NAMALWA (cell line): ENCODE measurements around the gene QSER1.
"Not testable (repeated sequence)": the region's sequence is repeated elsewhere in the genome, so short reads cannot be mapped to it uniquely, and the experiment has no call there.

ENCODE experiments used
- DNase-seq: peaks from one replicate; pipeline ENCODE4 v3.0.0-alpha.2; 2015; ENCODE audit warnings: low spot score

The QSER1 gene

DNA sequence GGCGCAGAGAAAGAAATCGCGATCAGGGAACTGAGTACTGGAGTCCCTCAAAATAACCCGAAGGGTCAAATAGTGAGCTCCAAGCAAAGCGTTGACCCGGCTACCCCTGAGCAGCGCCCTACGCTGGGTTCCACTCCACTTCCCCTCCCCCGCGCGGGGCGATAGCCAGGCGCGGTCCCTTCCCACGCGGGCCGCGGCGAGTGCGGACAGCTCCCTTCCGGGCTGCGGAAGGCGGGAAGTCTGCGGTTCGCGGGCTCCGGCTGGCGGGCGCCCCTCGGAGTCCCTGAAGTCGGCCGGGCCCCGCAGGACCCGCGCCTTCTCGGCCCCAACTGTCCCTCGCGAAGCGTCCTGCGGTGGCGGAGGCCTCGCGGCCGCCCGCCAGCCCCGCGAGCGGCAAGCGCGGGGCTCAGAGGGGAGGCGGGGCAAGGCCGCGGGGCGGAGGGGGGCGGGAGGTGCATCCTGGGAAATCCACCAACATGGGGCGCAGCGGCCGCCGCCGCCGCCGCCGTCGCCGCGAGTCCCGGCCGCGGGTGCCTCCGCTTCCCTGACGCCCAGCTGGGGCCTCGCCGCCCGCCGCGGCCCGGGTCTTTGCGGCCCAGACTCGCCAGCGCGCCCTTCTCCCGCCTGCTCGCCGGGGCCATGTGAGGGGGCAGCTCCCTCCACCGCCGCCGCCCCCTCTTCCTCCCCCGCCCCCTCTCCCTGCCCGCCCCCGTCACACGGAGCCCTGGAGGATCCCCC, at the start of gene QSER1:
Gene QSER1, plus strand, starts transcription at position 457 of the 738 bp plus-strand sequence. CDS start 315 bp downstream, outside the sequence.
- DNase-seq, result peak; percentile 71

DNA sequence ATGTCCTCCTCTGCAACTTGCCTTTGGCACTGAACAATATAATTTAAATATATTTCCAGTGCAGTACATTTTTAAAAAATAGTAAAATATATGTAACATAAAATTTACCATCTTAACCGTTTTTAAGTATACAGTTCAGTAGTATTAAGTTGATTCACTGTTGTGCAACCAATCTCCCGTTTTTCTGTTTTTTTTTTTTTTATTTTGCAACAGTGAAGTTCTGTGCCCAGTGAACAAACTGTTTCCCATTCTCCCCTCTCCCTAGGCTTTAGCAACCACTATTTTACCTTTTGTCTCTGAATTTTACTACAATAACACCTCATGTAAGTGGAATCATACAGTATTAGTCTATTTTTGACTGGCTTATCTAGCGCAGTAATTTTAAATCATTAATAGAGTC, 49.1 kb upstream of the QSER1 start:
- no peak for DNase-seq

DNA sequence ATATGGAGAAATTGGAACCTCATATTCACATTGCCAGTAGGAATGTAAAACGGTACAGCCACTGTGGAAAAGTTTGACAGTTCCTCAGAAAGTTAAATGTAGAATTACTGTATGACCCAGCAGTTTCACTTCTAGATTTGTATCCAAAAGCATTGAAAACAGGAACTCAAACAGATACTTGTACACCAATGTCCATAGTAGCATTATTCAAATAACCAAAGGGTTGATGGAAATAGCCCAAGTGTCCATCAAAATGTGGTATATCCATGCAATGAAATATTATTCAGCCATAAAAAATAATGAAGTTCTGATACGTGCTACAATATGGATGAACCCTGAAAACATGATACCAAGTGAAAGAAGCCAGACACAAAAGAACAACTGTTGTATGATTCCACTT, 45.1 kb upstream of the QSER1 start:
- no peak for DNase-seq

DNA sequence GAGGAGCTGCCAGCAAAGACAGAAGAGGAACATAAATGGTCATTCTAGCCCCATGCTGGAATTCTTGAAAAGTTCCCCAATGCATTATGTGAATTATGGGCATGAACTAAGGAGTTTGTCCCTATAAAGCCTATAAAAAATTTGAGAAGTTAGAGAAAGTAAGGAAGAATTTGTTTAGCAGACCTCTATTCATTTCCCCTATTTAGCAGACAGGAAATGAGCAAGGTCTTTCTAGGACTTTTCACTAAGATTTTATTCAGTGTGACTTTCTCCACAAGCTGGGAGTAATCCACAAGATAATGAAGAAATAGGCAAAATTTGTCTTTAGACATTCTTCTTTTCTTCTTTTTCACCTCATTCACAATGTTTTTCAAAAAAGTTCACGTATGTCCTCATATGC, 42.9 kb upstream of the QSER1 start:
- DNase-seq, result no peak

DNA sequence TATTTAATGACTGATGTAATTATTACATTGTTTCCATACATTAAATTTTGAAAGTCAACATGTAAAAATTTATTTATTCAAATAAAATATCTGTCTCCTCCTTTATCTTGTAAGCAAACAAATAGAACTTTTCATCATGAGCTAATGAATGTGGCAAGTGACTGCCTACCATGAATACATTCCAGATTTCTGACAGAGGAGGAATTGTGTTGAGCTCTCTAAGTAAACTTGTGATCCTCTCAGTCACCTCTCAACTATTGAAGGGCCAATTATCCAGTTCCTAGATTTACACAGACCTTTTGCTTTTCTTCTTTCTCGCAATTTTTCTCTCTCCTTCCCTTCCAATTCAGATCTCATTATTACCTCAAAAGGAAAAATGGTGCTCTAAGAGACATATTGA, 41.4 kb upstream of the QSER1 start:
- no peak for DNase-seq

DNA sequence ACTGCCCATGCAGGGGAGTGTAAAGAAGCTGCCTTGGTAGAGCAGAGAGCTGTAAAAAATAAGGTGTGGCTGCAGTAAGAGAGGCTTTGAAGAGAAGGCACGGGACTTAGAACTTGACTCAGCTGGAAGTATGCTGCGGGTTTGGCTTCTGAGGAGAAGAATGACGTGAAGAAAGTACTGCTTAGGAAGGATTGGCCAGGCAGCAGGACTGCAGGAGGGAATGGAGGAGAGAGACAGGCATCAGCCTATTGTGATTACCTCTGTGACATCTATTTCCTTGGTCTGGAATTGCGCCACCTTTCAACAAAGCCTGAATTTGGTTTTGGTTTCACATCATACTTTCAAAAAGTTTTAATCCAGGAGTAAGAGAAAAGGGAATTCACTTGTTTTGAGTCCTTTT, 40.4 kb upstream of the QSER1 start:
- DNase-seq, result no peak

DNA sequence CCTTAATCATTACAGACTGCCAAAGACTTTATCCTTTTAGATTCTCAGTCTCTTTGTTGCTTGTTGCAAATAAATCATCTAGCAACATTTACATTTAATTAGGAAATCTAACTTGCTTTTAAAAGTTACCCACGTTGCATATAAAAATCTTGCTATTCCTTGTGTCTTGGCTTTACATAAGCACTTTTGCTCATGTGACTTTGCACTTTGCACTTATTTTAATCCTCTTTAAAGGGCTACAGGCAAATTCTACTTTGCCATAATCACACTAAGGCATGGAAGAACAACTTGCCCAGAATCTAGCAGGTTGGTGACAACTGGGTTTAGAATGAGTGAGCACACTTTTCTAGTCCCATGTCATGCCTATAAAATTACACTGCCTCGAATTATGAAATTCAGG, 37.0 kb upstream of the QSER1 start:
- DNase-seq, result no peak

DNA sequence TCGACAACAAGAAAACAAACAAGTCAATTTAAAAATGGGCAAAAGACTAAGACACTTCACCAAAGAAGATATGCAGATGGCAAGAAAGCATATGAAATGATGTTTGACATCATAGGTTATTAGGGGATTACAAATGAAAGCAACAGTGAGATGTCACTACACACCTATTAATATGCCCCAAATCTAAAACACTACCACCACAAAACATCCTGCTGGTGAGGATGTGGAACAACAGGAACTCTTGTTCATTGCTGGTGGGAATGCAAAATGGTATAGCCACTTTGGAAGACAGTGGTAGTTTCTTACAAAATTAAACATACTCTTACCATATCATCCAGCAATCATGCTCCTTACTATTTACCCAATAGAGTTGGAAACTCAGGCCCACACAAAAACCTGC, 33.9 kb upstream of the QSER1 start:
- DNase-seq, result peak; percentile 23

DNA sequence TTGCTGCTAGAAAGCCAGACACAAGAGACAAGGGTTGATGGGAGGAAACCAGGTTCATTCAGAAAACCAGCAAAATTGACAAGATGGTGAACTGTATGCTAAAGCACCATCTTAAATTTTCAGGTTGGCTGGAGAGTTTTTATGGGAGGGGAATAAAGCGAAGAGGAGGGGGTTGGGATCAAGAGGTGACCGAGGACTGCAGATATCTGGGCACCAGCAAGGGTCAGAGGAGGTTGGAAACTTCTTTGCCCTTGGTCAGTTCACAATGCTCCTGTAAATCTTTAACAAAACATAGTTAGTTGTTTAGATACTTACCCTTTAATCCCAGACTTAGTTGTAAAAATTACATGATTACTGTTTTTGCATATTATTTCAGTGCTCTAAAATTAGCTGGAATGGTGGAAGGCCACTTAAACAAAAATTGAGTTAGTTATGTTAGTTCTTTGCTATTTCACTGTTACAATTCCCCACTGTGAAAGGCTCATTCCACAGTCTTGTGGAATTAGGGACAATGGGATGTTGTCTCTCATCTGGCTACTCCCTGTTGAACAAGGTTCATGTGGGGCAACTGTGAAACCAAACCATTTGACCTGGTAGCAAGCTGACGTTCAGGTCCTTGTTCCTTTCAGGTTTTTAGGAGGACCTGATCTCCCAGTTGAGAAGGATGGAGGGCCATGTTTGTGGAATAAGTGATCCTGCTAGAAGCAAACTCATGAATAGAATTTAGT, 30.6 kb upstream of the QSER1 start:
- DNase-seq, result no peak

DNA sequence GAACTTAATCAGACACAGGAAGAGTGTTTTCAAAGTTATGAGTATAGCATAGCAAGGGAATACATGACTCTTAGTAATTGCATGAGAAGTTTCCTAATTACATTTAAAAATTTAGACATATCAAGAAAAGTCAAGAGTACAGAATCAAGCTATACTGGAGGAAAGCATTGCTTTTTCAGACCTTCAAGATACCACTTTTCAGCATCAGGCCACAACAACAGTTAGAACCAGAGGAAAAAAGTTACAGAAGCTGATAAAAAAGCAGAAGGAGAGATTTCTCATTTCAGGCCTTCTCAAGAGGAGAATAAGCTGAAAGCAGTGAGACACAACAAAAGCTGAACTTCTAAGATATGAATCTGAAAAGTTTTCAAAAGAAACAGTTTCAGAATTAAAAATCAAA, 28.1 kb upstream of the QSER1 start:
- no peak for DNase-seq

DNA sequence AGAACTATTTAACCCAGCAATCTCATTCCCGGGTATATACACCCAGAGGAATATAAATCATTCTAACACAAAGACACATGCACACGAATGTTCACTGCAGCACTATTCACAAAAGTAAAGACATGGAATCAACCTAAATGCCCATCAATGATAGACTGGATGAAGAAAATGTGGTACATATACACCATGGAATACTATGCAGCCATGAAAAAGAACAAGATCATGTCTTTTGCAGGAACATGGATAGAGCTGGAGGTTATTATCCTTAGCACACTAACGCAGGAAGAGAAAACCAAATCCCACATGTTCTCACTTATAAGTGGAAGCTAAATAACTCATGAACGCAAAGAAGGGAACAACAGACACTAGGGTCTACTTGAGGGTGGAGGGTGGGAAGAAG, 23.9 kb upstream of the QSER1 start:
- not testable (repeated sequence) for DNase-seq

DNA sequence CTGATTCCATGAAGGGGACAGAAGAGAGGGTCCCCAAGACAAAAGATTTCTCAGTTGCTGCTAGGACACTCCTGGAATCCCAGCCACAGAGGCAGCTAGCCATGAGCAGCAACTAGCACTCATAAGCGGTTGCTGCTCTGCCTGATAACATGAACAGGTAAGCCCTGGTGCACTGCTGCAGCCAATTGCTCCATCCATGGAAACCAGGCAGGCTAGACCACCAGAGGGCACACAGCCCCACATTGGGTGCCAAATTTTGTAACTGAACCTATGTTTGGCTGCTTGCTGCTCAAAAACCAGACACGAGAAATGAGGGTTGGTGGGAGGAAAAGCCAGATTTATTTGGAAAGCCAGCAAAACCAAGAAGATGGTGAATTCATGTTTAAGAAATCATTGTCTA, 21.9 kb upstream of the QSER1 start:
- peak; percentile 66 for DNase-seq

DNA sequence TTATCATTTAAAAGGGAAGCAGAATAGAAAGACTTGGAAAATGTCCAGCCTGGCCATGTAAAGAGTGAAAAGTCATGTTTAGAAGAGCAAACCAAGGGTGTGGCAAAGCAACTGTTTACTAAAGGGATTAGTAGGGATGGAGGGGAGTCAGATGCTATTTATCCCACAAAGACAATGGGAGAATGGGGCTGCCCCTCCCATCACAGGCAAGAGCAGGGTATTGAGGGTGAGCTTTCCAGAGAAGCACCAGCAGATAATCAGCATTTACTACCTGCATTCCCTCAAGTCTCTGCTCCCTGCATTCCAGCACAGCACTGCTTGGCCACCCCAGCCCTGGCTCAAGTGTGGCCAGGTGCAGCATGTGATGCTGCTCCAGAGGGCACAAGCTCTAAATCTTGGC, 18.5 kb upstream of the QSER1 start:
- DNase-seq, result no peak

DNA sequence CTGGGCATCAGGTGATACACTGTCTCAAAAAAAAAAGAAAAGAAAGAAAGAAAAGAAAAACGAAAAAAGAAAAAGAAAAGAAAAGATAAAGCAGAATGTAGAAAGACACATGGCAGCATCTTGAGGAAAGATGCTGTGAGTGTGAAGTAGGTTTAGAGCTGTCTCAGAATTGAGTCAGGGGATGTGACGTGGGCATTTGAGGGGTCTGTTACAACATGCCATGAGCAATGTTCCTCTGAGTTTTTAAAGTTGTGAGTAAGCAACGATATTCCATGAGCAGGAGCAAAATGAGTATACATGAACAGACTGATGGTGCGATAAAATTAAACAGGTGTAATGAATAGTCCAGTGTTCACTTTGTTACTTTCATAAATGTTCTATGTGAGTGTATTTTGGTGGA, 11.3 kb upstream of the QSER1 start:
- DNase-seq, result no peak

DNA sequence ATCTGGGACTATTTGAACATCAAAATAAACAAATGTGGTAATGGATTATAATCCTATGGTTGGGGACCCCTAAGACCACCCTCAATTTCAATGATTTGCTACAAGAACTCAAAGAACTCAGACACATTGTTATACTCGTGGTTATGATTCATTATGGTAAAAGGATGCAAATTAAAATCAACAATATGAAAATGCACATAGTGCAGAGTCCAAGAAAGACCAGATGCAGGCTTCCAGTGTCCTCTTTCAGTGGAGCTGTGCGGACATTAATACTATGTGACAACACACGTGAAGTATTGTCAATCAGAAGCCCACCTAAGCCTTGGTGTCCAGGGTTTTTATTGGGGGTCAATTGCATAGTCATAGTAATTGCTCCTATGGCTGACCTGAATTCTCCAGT, 9.2 kb upstream of the QSER1 start:
- DNase-seq, result no peak

DNA sequence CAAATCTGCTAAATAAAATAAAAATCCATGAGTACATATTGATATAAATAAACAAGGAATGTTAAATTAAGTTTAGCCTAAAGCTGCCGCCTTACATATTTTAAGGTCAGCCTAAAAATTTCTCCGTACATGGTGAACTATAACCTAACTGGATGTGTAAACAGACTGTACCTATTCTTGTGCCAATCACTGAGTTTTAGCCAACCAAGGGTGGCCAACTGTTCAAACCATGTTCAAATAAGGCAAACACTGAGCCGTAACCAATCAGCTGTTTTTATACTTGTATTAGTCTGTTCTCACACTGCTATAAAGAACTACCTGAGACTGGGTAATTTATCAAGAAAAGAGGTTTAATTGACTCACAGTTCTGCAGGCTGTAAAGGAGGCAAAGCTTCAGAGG, 8.6 kb upstream of the QSER1 start:
- DNase-seq, result no peak

DNA sequence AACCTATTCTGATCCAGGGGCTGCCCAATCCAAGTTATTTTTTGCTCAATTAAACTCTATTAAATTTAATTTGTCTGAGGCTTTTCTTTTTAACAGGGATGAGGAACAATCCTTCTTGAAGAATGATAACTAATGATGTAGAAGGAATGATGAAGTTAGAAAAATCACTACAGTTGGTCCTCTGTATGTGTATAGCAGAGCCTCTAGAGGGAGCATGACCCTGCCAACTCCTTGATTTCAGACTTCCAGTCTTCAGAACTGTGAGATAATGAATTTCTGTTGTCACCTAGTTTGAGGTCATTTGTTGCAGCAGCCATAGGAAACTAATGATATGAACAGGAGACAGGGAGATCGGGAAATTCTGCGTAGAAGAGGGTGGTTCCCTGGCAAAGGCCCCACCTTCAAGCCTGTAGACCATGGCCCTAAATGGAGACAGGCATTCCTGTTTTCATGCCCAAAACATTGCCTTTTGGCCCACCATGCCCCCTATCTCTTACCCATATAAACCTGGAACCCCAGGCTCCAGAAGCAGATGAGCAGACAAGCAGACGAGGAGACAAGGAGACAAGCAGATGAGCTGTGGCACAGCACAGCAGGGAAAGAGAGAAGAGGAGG, 7.7 kb upstream of the QSER1 start:
- peak; percentile 42 for DNase-seq

DNA sequence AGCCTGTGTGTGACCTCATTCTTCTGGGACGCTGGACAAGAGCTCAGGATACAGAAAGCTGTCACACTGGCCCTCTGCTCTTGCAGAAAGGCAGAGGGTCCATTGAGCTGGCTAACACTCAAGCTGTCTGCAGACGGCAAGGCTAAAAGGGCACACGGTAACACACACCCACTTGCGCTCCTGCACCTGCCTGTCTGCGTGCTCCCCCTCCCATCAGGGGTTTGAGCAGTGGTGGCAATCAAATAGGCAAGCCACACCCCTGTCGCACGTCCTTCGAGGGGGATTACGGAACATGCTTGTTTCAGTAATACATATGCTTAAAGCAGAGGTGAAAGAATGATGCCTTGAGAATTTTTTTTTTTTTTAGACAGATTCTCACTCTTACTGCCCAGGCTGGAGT, 7.1 kb upstream of the QSER1 start:
- DNase-seq, result no peak

DNA sequence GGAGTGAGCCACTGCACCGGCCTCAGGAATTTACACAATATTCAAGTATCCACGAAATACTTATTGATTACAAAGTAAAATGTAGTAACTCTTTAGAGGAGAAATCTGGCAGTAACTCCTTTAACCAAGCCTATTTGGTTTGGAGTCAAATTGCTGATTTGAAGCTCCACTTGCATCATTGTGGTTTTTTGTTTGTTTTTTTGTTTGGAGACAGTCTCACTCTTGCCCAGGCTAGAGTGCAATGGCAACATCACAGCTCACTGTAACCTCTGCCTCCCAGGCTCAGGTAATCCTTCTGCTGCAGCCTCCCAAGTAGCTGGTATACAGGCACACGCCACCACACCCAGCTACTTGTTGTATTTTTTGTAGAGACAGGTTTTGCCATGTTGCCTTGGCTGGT, 6.4 kb upstream of the QSER1 start:
- no peak for DNase-seq

DNA sequence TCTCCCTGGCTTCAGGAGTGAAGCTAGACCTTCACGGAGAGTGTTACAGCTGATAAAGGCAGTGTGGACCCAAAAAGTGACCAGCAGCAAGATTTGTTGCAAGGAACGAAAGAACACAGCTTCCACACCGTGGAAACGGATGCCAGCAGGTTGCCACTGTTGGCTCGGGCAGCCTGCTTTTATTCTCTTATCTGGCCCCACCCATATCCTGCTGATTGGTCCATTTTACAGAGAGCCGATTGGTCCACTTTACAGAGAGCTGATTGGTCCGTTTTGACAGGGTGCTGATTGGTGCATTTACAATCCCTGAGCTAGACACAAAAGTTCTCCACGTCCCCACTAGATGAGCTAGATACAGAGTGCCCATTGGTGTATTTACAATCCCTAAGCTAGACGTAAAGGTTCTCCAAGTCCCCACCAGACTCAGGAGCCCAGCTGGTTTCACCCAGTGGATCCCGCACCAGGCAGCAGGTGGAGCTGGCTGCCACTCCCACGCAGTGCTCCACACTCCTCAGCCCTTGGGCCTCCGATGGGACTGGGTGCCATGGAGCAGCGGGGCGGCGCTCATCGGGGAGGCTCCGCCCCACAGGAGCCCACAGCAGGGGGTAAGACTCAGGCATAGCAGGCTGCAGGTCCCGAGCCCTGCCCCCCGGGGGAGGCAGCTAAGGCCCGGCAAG, 4.8 kb upstream of the QSER1 start:
- DNase-seq, result not testable (repeated sequence)

DNA sequence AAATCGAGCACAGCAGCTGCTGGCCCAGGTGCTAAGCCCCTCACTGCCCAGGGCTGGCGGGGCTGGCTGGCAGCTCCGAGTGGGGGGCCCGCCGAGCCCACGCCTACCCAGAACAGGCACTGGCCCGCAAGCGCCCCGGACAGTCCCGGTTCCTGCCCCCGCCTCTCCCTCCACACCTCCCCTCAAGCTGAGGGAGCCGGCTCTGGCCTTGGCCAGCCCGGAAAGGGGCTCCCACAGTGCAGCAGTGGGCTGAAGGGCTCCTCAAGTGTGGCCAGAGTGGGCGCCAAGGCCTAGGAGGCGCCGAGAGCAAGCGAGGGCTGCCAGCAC, 4.3 kb upstream of the QSER1 start:
- not testable (repeated sequence) for DNase-seq

DNA sequence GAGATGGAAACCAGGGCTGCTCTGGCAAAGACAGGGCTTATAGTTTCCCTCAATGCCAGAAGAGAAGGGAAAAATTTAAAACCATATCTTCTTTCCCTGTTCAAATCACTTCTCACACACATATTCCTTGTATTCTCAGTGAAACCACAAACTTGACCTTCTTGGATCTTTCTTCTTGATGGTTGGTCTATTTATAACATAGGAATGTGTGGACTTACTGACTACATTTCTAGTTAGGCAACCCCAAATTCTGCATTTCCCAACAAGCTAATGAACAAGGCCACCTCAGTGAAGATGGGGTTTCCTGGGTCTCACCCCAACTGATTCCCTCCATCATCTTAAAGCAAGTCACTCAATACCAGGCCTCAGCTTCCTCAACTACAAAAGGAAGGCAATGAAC, 3.8 kb upstream of the QSER1 start:
- no peak for DNase-seq
